ENCODE results near the gene ZNF654.
A peak's percentile ranks its signal among the peaks of the same experiment; 100 is the strongest.

Gene ZNF654

GRCh38 chr3:88133711-88134263 lies 74.7 kb downstream of the ZNF654 start:
- no peak for DNase-seq (ENCODE audit: low read depth)
- TF ChIP-seq CTCF (IDR thresholded peaks at IDR 0.05; ENCODE audit: control insufficient read depth, extremely low read depth, insufficient read depth) = no peak
- no peak overlapping the region for H3K4me3 ChIP-seq (ENCODE audit: low read depth, low read length)

- no peak overlapping the region for H3K4me3 ChIP-seq (ENCODE audit: low read depth, low read length)
- DNase-seq (ENCODE audit: low read depth) = no peak
- no peak for TF ChIP-seq CTCF (IDR thresholded peaks at IDR 0.05; ENCODE audit: control insufficient read depth, extremely low read depth, insufficient read depth)
These were observed 78.8 kb downstream of the ZNF654 start for GRCh38 chr3:88137836-88138235.

GRCh38 chr3:88141458-88142083 lies 82.5 kb downstream of the ZNF654 start:
- no peak overlapping the region for H3K4me3 ChIP-seq (ENCODE audit: low read depth, low read length)
- TF ChIP-seq CTCF (IDR thresholded peaks at IDR 0.05; ENCODE audit: control insufficient read depth, extremely low read depth, insufficient read depth) = no peak
- no peak for DNase-seq (ENCODE audit: low read depth)

GRCh38 chr3:88142094-88142624 lies 83.1 kb downstream of the ZNF654 start:
- DNase-seq (ENCODE audit: low read depth) = no peak
- no peak overlapping the region for H3K4me3 ChIP-seq (ENCODE audit: low read depth, low read length)
- no peak for TF ChIP-seq CTCF (IDR thresholded peaks at IDR 0.05; ENCODE audit: control insufficient read depth, extremely low read depth, insufficient read depth)

GRCh38 chr3:88147261-88147660 lies 88.2 kb downstream of the ZNF654 start:
- no peak for DNase-seq (ENCODE audit: low read depth)
- no peak for TF ChIP-seq CTCF (IDR thresholded peaks at IDR 0.05; ENCODE audit: control insufficient read depth, extremely low read depth, insufficient read depth)
- no peak overlapping the region for H3K4me3 ChIP-seq (ENCODE audit: low read depth, low read length)

GRCh38 chr3:88148651-88149050 lies 89.6 kb downstream of the ZNF654 start:
- no peak for DNase-seq (ENCODE audit: low read depth)
- TF ChIP-seq CTCF (IDR thresholded peaks at IDR 0.05; ENCODE audit: control insufficient read depth, extremely low read depth, insufficient read depth) = no peak
- H3K4me3 ChIP-seq (ENCODE audit: low read depth, low read length) = peak overlapping the region; percentile 84

- TF ChIP-seq CTCF (IDR thresholded peaks at IDR 0.05; ENCODE audit: control insufficient read depth, extremely low read depth, insufficient read depth) = no peak
- DNase-seq (ENCODE audit: low read depth) = peak; percentile 18
- H3K4me3 ChIP-seq (ENCODE audit: low read depth, low read length) = peak overlapping the region; percentile 84
These were observed 90.0 kb downstream of the ZNF654 start for GRCh38 chr3:88149101-88149508.

Measured in LNCaP clone FGC (cell line).